ENCODE measurements around the gene EFCAB11.

- TF ChIP-seq CSRNP3 (CRISPR knock-in tag; IDR thresholded peaks at IDR 0.05) (no peak), RARB (CRISPR knock-in tag; IDR thresholded peaks at IDR 0.05) (no peak)
These were observed 100.4 kb downstream of the EFCAB11 start for GRCh38 chr14:89853936-89854693.
